GM21367 (cell line): ENCODE results near the gene PDK2.

Experiments
- ATAC-seq: cut with Tn5 transposase; IDR thresholded peaks from one replicate; pipeline ENCODE4 v1.9.1; 2021; ENCODE audit not compliant: unreplicated experiment

Gene PDK2

GRCh38 chr17:50115756-50116155 lies 20.6 kb downstream of the PDK2 start:
- ATAC-seq = no peak

GRCh38 chr17:50117202-50118051 lies 22.3 kb downstream of the PDK2 start:
- ATAC-seq = no peak

- no peak for ATAC-seq
Observed at GRCh38 chr17:50118076-50118827, 23.1 kb downstream of the PDK2 start.

- no peak for ATAC-seq
Observed at GRCh38 chr17:50118828-50119218, 23.7 kb downstream of the PDK2 start.

- no peak for ATAC-seq
Observed at GRCh38 chr17:50120475-50121253, 25.5 kb downstream of the PDK2 start.

GRCh38 chr17:50122945-50123344 lies 27.8 kb downstream of the PDK2 start:
- no peak for ATAC-seq

- ATAC-seq = no peak
Observed at GRCh38 chr17:50123649-50124349, 28.6 kb downstream of the PDK2 start.

- no peak for ATAC-seq
Observed at GRCh38 chr17:50125420-50125997, 30.4 kb downstream of the PDK2 start.

GRCh38 chr17:50127697-50128361 lies 32.7 kb downstream of the PDK2 start:
- ATAC-seq = no peak

GRCh38 chr17:50128441-50129352 lies 33.5 kb downstream of the PDK2 start:
- no peak for ATAC-seq

- no peak for ATAC-seq
Observed at GRCh38 chr17:50129353-50129727, 34.2 kb downstream of the PDK2 start.

GRCh38 chr17:50129728-50130558 lies 34.8 kb downstream of the PDK2 start, which contains the start of gene SAMD14:
Gene SAMD14 (minus strand): TSS chr17:50130160. CDS start chr17:50124959, 5,201 bp downstream.
- no peak for ATAC-seq

- no peak for ATAC-seq
Observed at GRCh38 chr17:50130559-50131305, 35.6 kb downstream of the PDK2 start.

GRCh38 chr17:50132104-50132794 lies 37.1 kb downstream of the PDK2 start:
- no peak for ATAC-seq

- ATAC-seq = no peak
Observed at GRCh38 chr17:50133028-50133768, 38.0 kb downstream of the PDK2 start.

GRCh38 chr17:50133769-50134099 lies 38.6 kb downstream of the PDK2 start:
- no peak for ATAC-seq
